DMS114 treated with DMSO at 0.1 percent for 48 hours (cell line): Measurements from ENCODE around the gene ATXN1.

Experiments
- DNase-seq: peaks from one replicate; lab custom pipeline; 2025; ENCODE audit not compliant: unreplicated experiment; lab: John Stamatoyannopoulos, UW

Gene ATXN1

DNA sequence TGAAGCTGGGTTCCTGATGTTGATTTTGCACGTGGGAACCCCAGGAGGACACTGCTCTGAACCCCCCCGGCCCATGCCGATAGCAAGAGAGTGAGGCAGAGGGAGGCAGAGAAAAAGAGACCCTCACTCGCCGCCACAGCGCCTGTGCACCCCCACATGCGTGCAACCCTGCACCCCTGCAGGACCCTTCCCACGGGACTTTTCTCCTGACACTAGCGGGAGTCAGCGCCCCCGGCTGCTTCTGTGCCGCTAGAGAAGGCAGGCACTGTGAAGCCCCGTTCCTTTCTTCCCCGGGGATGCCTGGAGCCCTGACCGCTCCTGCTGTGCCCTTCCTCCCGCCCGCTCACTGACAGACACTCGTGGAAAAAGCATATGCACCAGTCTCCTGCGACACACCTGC lies 455.5 kb downstream of the ATXN1 start:
- DNase-seq = no peak

DNA sequence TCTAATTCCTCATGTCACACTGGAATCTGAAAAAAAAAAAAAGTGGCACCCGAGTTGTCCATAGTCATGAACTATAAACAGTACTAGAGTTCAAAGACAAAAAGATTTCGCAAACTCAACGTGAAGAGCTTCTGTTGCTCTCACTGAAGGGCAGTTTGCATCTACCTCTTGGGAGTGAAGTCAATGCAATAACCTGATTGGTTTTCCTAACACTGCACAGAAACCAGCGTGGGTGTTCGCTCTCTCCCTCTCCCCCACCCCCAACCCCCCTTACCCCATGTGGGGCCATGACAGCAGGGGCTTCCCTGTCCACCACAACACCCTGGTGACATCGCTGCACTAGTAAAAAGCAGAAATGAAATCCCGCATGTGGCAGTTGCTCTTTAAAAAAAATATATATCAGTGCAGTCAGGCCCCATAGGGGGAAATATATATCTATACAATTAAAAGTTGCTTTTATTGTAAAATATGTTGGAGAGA lies 456.0 kb downstream of the ATXN1 start:
- DNase-seq = no peak

DNA sequence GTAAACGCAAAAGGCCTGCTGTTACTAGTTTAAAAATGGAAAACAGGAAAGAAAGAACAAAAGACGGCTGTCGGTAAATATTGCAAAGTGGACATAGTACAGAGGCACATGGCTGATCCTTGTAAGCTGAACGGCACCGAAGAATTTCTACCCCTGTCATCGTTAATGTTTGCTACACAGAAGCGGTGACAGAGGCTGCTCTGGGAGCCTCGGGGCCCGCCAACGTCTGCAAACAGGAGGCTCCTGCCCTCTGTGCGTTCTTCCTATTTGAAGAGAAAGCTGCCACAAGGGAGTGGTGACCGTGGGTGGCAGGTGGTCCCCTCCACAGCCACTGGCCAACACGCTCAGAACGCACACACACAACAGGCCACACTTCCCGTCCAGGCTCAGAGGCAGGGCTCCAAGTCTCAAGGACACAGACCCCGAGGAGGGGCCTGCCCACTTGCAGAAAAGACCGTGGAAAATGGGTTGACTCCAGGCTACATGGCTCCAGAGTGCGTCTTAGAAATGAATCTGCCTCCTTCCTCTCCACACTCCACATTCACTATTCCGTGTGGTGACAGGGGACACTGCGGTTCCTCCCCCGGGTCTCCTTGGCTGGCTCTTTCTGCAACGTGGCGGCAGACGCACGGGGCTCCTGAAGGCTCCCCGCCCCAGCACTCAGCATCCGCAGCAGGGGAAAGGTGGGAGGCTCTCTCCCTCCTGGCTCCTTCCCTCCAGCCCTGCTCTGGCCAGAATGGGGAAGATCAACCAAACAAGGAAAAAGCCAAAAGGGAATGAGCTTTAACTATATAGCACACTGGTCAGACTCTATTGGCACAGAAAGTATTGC lies 458.3 kb downstream of the ATXN1 start:
- DNase-seq = no peak

- DNase-seq = no peak
These were observed 459.7 kb downstream of the ATXN1 start for GRCh38 chr6:16301511-16301910.

DNA sequence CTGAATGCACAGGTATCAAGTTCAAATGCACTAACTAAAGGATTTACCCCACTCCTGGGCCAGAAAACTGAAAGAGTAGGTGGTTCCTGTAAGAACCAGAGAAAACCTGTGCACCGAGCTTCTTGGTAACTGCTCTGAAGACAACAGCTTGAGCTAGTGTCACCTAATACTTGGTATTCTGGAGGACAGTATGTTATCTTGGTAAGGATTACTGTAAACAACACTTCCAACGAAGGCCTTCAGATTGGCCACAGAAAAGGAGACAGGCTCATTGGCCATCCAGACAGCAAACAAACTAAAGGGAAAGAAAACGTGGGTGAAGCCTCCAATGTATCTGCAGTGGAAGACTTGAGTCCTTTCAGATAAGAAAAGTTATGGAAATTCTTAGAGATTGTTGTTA lies 461.4 kb downstream of the ATXN1 start:
- DNase-seq = no peak

GRCh38 chr6:16296061-16296670 lies 465.1 kb downstream of the ATXN1 start:
- DNase-seq = no peak

- DNase-seq = no peak
These were observed 465.8 kb downstream of the ATXN1 start for GRCh38 chr6:16295471-16295870.

DNA sequence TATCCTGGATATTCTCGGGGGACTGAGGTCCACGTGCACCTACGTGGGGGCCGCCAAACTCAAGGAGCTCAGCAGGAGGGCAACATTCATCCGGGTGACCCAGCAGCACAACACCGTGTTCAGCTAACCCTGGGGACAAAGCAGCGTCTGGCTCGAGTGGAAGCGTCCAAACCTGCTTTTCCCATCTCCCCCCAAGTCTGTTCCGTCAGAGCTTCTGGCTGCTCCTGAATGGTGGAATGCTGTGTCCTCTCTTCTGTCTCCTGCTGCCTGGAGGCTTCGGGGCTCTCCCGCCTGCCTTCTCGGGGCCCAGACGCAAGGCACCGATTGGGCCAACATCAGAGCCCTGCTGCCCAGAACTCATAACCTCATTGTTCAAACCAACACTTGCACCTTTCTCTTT lies 466.2 kb downstream of the ATXN1 start:
- no peak for DNase-seq

GRCh38 chr6:16294371-16294770 lies 466.9 kb downstream of the ATXN1 start:
- no peak for DNase-seq

- no peak for DNase-seq
These were observed 468.3 kb downstream of the ATXN1 start for GRCh38 chr6:16292942-16293341.

DNA sequence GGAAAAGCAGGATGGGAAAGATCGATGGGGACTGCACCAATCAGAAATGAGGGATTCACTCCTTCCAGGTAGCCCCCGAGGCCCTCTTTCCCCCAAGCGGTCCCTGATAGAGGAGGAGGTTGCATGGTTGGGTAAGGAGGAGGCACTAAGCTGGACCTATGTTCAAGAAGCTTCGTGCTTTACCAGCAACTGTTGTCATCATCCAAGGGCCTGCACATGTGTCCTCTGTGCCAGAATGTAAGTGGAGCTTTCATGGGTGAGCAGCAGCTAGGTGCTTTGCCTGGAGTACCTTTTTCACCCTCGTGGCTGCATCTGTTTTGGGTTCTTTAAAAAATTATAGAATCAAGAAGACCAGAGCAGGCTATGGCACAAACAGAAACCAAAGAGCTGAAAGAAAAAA lies 468.8 kb downstream of the ATXN1 start:
- no peak for DNase-seq

- DNase-seq = no peak
These were observed 469.5 kb downstream of the ATXN1 start for GRCh38 chr6:16291739-16292138.

DNA sequence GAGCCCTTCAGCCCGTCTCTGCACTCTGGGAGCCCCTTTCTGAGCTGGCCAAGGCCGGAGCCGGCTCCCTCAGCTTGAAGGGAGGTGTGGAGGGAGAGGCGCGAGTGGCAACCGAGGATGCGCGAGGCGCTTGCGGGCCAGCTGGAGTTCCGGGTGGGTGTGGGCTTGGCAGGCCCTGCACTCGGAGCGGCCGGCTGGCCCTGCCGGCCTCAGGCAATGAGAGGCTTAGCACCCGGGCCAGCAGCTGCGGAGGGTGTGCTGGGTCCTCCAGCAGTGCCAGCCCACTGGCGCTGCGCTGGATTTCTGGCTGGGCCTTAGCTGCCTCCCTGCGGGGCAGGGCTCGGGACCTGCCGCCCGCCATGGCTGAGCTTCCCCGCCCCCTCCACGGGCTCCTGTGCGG lies 473.1 kb downstream of the ATXN1 start:
- no peak for DNase-seq

GRCh38 chr6:16286151-16286522 lies 475.1 kb downstream of the ATXN1 start:
- DNase-seq = no peak

- DNase-seq = no peak
These were observed 475.7 kb downstream of the ATXN1 start for GRCh38 chr6:16285467-16286150.

DNA sequence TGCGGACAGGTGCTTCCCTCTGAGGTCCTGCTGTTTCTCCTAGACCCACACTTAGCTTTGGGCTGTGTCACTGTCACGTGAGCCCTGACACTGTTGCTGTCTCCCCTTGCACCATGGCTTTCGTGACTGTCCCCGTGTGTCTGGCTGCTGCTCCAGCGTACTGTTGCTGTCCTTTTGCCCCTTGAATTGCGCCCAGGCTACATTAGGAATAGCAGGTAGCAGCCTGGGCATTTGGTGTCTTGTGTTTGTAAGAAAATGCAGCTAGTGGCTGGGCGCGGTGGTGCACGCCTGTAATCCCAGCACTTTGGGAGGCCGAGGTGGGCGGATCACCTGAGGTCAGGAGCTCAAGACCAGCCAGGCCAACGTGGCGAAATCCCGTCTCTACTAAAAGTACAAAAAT lies 476.8 kb downstream of the ATXN1 start:
- no peak for DNase-seq

DNA sequence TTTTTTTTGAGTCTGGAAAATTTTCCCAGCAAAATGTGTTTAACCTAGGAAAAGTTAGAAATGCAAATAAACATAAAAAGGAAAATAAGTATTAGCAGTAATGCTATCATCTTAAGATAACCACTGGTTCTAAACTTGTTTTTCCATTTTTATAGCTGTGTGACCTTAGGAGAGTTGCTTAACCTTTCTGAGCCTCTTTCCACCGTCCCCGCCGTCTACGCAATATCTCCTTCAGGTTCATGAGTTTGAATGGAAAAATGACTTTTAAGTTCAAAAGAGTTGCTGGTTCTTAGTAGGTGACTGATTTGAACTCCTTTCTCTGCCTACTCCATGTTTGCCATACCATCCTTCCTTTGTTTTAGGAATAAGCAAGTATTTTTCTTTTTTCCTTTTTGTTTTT lies 478.9 kb downstream of the ATXN1 start:
- no peak for DNase-seq

DNA sequence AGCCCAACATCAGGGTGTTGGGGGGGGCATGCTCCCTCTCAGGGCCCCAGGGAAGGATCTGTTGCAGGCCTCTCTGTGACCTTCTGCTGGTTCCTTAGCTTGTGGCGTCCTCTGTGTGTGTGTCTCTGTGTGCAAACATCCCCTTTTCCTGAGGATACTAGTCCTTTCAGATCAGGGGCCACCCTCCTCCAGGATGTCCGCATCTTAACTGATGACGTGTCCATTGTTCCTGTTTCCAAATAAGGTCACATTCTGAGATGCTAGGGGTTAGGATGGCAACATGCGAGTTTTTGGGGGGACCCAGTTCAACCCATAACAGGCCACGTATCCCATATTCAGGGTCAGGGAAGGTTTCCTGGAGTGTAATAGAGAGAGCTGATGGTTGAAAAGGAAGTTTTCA lies 482.0 kb downstream of the ATXN1 start:
- DNase-seq = no peak

DNA sequence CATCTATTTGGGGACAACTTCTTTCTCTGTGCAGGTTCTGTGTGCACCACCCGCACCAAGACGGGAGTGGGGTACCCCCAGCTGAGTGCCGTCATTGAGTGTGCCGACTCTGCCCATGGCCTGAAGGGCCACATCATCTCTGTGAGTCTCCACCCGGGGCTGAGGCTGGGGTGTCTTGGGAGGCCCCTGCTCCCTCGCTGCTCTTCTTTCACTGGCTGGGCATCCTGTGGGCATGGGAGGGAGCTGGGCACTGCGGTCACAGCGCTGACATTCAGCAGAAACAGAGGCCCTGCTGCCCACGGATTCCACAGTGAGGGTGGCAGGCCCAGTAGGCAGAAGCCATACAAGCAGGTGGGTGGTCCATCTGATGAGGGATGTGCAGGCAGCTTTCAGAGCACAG lies 482.5 kb downstream of the ATXN1 start:
- DNase-seq = no peak

- no peak for DNase-seq
These were observed 483.1 kb downstream of the ATXN1 start for GRCh38 chr6:16278048-16278724.

- no peak for DNase-seq
These were observed 483.9 kb downstream of the ATXN1 start for GRCh38 chr6:16277101-16277981.
